ENCODE measurements around the gene ORAI3. TPM values are rescaled to one million over a fixed set of nuclear protein-coding genes. Genes with fewer than 3 reads are reported as not detected.

Gene ORAI3
- total and polyA plus RNA-seq, 2 of the 13 experiments (the other 11 are each of a cell fraction or from before 2014, with no cell fraction given) = 11.4 to 32.0 TPM

DNA sequence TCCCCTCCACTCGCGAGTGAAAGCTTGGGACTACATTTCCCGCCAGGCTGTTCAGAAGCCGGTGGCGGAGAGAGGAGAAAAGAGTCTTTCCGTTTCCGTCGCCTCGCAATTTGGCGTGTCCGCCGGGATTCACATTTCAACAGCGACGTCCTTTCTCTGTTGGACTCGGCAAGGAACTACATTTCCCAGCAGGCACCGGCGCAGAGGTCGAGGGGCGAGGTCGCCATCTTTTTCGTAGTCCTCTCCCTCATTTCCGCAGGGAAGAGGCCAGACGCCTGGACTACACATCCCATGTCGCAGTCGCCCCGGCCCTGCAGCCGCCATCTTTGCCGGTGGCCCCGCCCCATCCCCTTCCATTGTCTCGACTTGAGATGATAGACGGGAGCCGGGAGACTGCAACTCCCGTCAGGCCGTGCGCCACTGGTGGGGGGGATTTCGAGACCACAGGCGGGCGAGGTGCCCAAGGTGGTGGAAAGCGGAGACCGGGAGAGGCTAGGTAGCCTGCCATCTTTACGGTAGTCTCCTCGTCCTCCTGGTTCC lies 26.4 kb upstream of the ORAI3 start (continued):
- TF ChIP-seq, protein P1, sequence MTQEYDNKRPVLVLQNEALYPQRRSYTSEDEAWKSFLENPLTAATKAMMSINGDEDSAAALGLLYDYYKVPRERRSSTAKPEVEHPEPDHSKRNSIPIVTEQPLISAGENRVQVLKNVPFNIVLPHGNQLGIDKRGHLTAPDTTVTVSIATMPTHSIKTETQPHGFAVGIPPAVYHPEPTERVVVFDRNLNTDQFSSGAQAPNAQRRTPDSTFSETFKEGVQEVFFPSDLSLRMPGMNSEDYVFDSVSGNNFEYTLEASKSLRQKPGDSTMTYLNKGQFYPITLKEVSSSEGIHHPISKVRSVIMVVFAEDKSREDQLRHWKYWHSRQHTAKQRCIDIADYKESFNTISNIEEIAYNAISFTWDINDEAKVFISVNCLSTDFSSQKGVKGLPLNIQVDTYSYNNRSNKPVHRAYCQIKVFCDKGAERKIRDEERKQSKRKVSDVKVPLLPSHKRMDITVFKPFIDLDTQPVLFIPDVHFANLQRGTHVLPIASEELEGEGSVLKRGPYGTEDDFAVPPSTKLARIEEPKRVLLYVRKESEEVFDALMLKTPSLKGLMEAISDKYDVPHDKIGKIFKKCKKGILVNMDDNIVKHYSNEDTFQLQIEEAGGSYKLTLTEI (CRISPR knock-in tag; conservative IDR thresholded peaks at IDR 0.05) = no peak
- TF ChIP-seq FOSL2 (CRISPR knock-in tag; IDR thresholded peaks at IDR 0.05) (no peak; the same call in none of the 2 replicates), ISX (CRISPR knock-in tag; conservative IDR thresholded peaks at IDR 0.05) (no peak), MAFF (IDR thresholded peaks at IDR 0.05; ENCODE audit: low read depth, low read length) (no peak), ZFP82 (CRISPR knock-in tag; IDR thresholded peaks at IDR 0.05; ENCODE audit: borderline replicate concordance) (no peak; the same call in 1 of the 2 replicates), ZBTB1 (CRISPR knock-in tag; IDR thresholded peaks at IDR 0.05; ENCODE audit: borderline replicate concordance) (no peak), GZF1 (CRISPR knock-in tag; IDR thresholded peaks at IDR 0.05) (no peak), PAF1 (CRISPR knock-in tag; IDR thresholded peaks at IDR 0.05) (no peak), HNRNPK (IDR thresholded peaks at IDR 0.05; ENCODE audit: low read depth, low read length, poor library complexity, severe bottlenecking) (no peak), ZNF20 (CRISPR knock-in tag; IDR thresholded peaks at IDR 0.05) (no peak), ZNF557 (CRISPR knock-in tag; IDR thresholded peaks at IDR 0.05) (0 out of 2 replicates have a peak, but pooled peaks have one; percentile 1), ARNT (IDR thresholded peaks at IDR 0.05) (no peak), STAT5B (CRISPR knock-in tag; IDR thresholded peaks at IDR 0.05) (no peak), JUNB (CRISPR knock-in tag; IDR thresholded peaks at IDR 0.05; ENCODE audit: borderline replicate concordance) (no peak), KLF12 (CRISPR knock-in tag; IDR thresholded peaks at IDR 0.05; ENCODE audit: borderline replicate concordance) (peak; percentile 91; the same call in 1 of the 2 replicates), SIX4 (CRISPR knock-in tag; IDR thresholded peaks at IDR 0.05) (peak; percentile 97), ZNF317 (CRISPR knock-in tag; IDR thresholded peaks at IDR 0.05) (peak; percentile 90; the same call in 1 of the 2 replicates)
- TF ChIP-seq, protein P2, sequence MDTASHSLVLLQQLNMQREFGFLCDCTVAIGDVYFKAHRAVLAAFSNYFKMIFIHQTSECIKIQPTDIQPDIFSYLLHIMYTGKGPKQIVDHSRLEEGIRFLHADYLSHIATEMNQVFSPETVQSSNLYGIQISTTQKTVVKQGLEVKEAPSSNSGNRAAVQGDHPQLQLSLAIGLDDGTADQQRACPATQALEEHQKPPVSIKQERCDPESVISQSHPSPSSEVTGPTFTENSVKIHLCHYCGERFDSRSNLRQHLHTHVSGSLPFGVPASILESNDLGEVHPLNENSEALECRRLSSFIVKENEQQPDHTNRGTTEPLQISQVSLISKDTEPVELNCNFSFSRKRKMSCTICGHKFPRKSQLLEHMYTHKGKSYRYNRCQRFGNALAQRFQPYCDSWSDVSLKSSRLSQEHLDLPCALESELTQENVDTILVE (CRISPR knock-in tag; IDR thresholded peaks at IDR 0.05) = peak; percentile 97
- TF ChIP-seq, protein P3, sequence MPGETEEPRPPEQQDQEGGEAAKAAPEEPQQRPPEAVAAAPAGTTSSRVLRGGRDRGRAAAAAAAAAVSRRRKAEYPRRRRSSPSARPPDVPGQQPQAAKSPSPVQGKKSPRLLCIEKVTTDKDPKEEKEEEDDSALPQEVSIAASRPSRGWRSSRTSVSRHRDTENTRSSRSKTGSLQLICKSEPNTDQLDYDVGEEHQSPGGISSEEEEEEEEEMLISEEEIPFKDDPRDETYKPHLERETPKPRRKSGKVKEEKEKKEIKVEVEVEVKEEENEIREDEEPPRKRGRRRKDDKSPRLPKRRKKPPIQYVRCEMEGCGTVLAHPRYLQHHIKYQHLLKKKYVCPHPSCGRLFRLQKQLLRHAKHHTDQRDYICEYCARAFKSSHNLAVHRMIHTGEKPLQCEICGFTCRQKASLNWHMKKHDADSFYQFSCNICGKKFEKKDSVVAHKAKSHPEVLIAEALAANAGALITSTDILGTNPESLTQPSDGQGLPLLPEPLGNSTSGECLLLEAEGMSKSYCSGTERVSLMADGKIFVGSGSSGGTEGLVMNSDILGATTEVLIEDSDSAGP (CRISPR knock-in tag; IDR thresholded peaks at IDR 0.05; ENCODE audit: borderline replicate concordance) = peak; percentile 64; the same call in 1 of the 2 replicates
- TF ChIP-seq, protein P4, sequence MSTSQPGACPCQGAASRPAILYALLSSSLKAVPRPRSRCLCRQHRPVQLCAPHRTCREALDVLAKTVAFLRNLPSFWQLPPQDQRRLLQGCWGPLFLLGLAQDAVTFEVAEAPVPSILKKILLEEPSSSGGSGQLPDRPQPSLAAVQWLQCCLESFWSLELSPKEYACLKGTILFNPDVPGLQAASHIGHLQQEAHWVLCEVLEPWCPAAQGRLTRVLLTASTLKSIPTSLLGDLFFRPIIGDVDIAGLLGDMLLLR (CRISPR knock-in tag; IDR thresholded peaks at IDR 0.05) = peak; percentile 53; the same call in 1 of the 2 replicates
- TF ChIP-seq, protein P5, sequence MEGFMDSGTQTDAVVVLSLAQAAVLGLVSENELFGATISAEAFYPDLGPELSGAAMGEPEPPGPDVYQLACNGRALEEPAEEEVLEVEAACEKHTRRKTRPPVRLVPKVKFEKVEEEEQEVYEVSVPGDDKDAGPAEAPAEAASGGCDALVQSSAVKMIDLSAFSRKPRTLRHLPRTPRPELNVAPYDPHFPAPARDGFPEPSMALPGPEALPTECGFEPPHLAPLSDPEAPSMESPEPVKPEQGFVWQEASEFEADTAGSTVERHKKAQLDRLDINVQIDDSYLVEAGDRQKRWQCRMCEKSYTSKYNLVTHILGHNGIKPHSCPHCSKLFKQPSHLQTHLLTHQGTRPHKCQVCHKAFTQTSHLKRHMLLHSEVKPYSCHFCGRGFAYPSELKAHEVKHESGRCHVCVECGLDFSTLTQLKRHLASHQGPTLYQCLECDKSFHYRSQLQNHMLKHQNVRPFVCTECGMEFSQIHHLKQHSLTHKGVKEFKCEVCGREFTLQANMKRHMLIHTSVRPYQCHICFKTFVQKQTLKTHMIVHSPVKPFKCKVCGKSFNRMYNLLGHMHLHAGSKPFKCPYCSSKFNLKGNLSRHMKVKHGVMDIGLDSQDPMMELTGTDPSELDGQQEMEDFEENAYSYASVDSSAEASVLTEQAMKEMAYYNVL (CRISPR knock-in tag; IDR thresholded peaks at IDR 0.05; ENCODE audit: borderline replicate concordance) = 0 out of 2 replicates have a peak, but pooled peaks have one; percentile 20
- TF ChIP-seq, protein P6, sequence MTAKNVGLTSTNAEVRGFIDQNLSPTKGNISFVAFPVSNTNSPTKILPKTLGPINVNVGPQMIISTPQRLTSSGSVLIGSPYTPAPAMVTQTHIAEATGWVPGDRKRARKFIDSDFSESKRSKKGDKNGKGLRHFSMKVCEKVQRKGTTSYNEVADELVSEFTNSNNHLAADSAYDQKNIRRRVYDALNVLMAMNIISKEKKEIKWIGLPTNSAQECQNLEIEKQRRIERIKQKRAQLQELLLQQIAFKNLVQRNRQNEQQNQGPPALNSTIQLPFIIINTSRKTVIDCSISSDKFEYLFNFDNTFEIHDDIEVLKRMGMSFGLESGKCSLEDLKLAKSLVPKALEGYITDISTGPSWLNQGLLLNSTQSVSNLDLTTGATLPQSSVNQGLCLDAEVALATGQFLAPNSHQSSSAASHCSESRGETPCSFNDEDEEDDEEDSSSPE (CRISPR knock-in tag; IDR thresholded peaks at IDR 0.05) = peak; percentile 72
